HG02852 (cell line): ENCODE results near the gene NBEAL1.
"Not testable (repeated sequence)": the region's sequence is repeated elsewhere in the genome, so short reads cannot be mapped to it uniquely, and the experiment has no call there.

ENCODE experiments used
- ATAC-seq: cut with Tn5 transposase; IDR thresholded peaks from one replicate; pipeline ENCODE4 v1.9.1; 2021; ENCODE audit warnings: mild to moderate bottlenecking, moderate library complexity; ENCODE audit not compliant: unreplicated experiment

Gene NBEAL1

DNA sequence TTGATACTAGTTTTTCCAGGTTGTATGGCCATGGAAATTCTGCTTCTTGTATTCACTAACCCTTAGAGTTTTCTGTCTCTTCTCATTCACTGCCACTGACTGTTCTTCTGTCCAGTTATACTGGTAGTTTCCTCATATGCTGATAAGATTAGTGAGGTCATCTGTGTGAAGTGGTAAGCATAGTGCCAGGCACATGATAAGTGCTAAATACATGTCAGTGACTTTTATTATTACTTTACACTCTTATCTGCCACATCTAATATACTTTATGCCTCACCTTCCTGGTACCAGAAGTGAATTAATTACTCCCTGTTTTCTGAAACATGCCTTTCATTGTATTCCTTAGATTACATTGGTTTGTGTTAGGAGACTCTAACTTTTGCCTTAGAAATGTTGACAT lies 91.3 kb downstream of the NBEAL1 start:
- ATAC-seq, result no peak

DNA sequence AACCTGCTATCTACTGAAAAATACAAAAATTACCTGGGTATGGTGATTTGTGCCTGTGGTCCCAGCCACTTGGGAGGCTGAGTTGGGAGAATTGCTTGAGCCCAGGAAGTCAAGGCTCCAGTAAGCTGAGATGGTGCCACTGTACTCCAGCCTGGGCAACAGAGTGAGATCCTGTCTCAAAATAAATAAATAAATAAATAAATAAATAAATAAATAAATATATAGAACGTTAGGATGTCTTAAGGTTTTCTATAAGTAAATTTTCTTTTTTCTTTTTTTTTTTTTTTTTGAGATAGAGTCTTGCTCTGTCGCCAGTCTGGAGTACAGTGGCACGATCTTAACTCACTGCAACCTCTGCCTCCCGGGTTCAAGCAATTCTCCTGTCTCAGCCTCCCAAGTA lies 95.8 kb downstream of the NBEAL1 start:
- ATAC-seq, result not testable (repeated sequence)

DNA sequence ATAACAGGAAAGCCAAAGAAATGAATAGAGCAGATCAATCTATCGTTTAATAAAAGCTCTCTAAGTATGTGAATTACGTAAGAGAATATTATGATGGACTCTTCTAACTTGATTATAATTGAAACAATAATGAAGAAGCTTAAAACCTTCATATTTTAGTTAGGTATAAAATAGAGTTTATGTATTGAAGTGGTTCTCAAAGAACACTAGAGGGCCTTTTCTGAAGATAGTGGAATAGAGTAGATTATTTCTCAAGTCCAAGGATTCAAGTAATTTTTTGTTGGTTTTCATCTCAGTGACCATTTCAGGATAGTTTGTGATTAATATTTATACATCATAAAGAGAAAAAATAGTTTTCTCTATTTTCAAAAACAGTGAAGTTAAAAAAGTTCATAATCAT lies 97.7 kb downstream of the NBEAL1 start:
- no peak for ATAC-seq

DNA sequence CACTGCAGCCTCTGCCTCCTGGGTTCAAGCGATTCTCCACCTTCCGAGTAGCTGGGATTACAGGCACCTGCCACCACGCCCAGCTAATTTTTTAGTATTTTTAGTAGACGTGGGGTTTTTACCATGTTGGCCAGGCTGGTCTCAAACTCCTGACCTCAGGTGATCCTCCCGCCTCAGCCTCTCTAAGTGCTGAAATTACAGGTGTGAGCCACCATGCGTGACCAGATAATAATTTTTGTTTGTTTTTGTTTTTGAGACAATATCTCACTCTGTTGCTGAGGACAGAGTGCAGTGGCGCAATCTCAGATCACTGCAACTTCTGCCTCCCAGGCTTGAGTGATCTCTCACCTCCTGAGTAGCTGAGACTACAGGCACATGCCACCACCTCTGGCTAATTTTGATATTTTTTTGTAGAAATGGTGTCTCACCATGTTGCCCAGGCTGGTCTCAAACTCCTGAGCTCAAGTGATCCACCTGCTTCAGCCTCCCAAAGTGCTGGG lies 100.6 kb downstream of the NBEAL1 start:
- not testable (repeated sequence) for ATAC-seq

DNA sequence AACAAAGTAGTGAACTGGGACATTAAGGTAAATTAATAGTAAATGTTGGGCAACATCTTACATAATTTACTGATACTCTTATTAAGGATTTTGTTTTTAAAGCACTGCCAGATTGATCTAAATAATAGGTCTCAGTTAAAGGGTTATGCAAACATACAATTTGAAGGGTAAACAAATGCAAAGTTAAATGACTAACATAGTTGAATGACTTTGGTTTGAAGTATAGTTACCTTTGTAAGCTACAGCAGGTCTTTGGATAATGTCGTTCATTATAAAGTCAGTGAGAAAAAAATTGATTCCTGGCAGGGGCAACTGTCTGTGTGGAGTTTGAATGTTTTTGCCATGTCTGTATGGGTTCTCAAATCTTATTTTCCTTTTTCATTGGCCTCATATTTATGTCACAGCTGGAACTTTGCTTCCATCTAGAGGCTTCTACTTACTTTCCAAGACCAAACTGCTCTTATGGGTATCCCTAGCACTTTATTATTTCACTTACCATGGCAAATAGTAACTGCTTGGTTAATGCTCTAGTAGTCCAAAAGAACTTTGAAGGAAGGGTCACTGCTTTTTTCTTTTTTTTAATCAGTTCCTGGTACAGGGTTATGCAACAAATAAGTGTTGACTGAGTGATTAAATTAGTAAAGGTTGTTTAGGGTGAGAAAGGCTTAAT lies 107.8 kb downstream of the NBEAL1 start:
- no peak for ATAC-seq

DNA sequence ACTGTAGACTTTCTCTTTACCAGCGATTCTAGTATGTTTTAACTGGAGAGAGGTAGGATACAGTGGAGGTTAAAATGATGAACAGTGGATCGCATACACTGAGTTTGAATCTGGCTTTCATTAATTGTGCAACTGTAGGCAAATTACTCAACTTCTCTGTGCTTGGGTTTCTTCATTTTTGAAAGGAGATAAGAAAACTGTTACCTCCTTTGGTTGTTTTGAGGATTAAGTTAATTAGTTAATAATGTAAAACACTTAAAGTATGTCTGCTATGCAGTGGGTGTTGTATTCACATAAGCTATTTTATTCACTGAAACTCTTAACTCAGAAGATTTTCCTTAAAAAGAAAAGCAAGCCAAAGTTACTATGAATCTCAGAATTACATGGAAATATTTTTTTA lies 112.3 kb downstream of the NBEAL1 start:
- ATAC-seq, result no peak

DNA sequence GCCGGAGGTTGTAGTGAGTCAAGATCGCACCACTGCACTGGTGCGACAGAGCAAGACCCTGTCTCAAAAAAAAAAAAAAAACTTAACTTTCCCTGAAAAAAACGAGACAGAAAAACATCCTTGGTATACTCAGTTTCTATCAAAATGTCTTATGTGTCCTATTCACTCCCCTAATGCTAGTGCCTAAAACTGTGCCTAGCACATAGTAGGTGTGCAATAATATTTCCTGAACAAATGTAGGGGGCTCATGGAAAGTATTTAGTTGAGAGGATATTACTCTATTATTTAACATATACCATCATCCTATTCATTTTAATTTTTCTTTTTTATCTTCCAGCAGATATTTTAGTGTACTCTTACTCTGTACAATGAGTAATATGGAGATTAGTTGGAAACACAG lies 120.4 kb downstream of the NBEAL1 start:
- ATAC-seq, result no peak

DNA sequence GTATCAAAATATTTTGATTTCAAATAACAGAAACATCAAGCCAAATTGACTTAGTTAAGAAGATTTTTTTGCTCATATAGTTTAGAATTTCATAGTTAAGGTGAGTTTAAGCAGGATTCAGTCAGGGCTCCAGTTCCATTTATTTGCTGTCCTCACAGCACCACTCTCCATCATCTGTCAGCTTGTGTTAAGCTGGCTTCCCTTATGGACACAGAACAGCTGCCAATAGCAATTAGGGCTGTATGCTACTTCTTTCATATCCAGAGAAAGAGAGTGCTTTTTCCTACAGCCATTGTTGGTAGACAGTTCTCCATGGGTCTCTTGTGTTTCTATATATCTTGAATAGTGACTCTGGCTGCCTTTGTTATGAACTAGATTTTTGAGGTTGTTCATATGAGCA lies 128.7 kb downstream of the NBEAL1 start:
- no peak for ATAC-seq

DNA sequence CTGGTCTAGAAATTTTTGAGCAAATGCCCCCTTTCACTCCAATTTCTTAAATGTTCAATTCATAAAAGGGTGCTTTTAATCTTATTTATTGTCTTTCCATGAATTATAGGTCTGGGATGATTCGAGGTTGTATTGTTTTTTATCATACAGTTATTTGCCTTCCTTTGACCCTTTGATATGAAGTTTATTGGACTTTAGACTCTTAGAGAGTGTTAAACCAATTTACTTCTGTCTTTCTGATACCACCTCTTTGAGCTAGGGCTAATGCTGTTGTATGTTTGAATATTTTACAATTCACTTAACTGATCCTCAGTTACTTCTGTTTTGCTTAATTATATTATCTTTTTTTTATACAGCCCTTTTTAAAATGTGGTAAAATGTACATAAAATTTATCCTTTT lies 134.5 kb downstream of the NBEAL1 start:
- ATAC-seq, result no peak

DNA sequence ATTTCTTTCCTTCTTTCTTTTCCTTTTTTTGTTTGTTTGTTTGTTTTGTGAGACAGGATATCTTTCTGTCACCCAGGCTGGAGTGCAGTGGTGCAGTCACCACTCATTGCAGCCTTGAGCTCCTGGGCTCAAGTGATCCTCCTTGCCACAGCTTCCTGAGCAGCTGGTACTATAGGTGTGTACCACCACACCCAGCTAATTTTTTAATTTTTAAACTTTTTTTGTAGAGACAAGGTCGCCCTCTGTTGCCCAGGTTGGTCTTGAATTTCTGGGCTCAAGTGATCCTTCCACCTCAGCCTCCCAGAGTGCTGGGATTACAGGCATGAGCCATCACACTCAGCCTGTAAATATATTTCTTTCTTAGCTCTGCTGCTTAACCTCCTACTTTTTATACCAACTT lies 140.7 kb downstream of the NBEAL1 start:
- no peak for ATAC-seq

DNA sequence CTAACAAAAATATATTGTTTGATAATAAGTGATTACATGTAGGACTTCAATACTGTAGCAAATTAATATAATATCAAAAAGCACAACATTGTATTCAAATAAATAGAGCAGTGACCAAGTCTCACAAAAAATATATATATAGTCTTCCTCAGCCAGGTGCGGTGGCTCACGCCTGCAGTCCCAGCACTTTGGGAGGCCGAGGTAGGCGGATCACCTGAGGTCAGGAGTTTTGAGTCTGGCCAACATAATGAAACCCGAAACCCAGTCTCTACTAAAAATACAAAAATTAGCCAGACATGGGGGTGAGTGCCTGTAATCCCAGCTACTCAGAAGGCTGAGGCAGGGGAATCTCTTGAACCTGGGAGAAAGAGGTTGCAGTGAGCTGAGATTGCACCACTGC lies 148.0 kb downstream of the NBEAL1 start:
- not testable (repeated sequence) for ATAC-seq

DNA sequence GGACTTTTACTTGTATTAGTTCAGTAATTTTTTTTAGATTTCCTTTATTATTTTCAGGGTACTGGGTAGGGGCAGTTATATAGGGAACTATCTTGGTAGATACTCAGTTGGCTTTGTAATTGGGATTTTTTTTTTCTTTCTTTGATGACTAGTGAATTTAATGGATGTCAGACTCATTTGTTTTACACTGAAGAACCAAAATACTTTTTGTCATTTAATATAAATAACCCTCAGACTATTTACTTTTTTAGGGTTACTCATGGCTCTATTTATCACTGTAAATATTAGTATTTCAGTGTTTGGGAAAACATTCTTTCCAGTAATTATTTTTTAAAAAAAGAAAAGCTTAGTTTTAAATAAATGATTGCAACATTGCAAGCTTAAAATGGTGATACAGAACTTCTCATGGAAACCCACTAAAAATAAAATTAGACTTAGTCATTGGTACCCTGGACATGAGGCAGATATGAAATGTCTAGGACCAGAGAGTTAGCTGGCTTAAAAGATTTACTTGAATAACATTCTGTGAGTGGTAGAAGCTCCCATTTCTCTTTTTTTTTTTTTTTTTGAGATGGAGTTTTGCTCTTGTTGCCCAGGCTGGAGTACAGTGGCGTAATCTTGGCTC lies 149.7 kb downstream of the NBEAL1 start:
- ATAC-seq, result no peak

DNA sequence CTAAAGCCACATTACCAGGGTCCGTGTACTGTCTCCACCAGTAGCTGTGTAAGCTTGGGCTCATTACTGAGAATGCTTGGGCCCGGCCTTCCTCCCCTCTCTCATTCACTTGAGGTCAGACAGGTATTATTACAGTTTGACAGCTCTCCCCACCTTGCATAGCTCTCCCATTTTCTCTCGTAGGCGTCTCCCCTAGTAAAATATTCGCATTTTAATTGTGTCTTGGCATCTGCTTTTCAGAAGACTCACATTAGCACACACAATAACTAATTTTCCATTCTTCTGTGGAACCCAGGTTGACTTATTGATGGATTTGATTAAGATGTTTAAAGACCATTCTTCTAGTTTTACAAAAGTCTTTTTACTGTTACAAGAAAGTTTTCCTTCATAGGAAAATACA lies 153.1 kb downstream of the NBEAL1 start:
- ATAC-seq, result no peak

DNA sequence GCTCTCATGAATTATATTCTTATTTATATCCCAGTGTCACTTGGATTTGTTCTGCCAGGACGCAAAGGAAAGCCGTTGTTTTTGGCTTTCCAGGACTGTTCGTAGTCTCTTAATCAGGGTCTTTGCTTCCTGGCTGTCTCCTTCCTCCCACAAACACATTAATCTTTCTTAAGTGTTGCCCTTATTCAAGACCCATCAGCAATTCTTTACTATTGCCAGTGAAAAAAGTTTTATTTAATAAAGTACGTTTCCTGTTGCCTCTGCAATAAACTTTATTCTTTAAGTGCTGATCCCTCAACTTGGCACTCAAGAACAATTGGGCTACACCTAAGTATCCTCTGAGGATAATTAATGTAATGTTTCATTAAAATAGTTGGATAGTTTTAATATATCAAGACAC lies 155.8 kb downstream of the NBEAL1 start:
- no peak for ATAC-seq

DNA sequence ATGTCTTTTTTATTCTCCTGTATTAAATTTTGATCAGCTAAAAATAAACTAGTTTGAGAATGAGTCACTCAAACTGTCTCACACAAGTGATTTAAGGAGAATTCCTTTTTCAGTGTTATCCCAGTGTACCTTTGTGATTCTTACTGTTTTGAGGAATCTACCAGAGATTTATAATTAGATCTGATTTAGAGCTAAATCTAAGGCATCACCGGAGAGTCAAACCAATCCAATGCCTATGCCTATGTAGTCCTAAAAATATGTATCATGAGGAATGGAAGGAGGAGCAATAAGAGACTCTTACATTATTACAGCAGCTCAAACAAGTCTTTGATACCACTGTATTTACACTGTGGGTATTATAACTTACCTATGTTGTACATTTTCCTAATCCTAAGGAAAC lies 160.7 kb downstream of the NBEAL1 start:
- ATAC-seq, result no peak

DNA sequence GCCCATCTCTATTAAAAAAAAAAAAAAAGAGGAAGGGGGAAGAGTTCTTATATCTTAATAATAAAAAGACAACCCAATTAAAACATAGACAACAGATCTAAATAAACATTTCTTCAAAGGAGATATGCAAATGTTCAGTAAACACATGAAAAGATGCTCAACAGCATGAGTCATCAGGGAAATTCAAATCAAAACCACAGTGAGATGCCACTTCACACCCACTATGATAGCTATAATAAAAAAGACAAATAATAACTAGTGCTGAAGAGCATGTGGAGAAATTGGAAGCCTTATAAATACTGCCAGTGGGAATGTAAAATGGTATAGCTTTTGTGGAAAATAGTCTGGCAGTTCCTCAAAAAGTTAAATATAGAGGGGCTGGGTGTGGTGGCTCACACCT lies 162.7 kb downstream of the NBEAL1 start:
- ATAC-seq, result no peak

DNA sequence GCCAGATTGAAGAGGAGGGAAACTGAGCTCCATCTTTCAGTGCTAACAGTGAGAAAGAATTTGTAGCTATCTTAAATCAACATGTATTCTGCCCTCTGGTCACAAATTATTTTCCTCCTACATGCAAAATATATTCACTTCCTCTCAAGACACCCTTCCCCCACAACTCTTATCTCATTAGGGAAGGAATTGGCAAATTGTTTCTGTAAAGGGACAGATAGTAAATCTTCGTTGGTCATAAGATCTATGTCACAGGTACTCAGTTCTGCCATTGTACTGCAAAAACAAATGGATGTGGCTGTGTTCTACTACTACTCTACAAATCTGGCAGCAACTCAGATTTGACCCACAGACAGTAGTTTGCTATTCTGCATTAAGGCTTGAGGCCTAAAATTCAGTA lies 171.2 kb downstream of the NBEAL1 start:
- ATAC-seq, result no peak

DNA sequence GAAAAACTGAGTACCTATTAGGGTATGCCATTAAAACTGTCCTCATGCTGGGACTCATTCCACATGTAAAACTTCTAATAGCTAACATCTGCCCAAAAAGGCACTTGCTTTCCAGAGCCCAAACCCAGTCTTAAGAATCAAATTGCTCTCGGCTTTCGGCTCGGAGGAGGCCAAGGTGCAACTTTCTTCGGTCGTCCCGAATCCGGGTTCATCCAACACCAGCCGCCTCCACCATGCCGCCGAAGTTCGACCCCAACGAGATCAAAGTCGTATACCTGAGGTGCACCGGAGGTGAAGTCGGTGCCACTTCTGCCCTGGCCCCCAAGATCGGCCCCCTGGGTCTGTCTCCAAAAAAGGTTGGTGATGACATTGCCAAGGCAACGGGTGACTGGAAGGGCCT lies 175.9 kb downstream of the NBEAL1 start:
- ATAC-seq, result not testable (repeated sequence)

DNA sequence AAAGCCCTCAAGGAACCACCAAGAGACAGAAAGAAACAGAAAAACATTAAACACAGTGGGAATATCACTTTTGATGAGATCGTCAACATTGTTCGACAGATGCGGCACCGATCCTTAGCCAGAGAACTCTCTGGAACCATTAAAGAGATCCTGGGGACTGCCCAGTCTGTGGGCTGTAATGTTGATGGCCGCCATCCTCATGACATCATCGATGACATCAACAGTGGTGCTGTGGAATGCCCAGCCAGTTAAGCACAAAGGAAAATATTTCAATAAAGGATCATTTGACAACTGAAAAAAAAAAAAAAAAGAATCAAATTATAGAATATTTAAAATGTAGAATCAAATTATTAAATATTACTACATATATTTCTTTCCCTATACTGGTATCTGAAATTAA lies 176.4 kb downstream of the NBEAL1 start:
- not testable (repeated sequence) for ATAC-seq

DNA sequence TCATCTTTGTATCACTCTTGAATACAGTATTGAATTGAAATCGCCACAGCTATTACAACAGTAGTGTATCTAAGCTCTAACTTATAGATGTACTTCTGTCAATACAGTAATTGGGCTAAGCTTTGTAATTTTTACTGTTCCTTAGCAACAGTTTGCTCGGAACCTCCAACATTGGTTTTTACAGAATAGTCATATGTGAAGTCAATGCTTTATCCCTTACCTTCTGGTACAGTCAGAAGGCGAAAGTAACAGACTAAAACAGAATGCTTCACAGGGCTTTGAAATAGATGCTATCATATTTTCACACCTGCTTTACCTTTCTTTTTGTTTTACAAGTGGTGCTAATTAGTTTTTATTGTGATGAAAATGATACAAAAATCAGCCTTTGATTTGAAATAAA lies 177.3 kb downstream of the NBEAL1 start:
- no peak for ATAC-seq

DNA sequence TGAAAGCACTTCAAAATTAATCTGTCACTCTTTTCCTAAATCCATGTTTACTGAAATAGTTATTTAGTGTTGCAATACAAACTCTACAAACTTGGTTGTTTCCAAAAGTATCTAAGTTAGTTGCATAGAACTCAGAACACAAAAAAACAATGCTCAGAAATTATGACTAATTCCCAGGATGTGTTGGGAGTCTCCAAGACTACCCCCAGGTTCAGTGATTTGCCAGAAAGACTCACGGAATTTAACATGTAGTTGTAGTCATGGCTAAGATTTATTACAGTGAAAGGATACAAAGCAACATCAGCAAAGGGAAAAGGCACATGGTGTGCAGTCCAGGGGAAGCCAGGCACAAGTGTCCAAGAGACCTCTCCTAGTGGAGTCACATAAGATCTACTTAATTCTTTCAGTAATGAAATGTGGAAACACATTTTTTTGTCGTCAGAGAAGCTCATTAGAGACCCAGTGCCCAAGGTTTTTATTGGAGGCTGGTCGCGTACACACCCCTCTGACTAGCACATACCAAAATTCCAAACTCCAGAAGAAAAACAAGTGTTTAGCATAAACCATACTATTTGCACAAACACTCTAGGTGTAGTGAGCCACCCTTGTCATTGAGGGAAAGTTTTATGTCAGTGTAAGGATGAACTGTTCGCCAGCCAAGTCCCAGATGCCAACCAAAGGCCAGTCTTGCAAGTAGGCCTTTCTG lies 180.8 kb downstream of the NBEAL1 start:
- ATAC-seq, result no peak

DNA sequence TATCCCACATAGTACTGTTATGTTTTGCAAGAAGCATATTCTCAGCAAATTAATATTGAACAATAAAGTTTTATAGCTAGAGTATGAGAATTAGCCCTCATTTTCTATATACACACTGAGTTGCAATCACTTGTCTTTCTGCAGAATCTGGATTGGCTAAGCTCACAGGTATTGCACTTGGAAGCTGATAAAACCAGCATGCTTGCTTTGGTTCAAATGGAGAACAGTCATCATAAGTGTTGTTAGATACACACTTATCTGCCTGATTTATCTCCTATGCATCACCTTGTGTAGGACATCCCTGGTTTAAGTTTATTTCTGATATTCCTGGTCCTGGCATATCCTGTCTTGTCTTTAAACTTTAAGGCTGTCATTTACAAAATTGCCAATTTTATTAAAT lies 186.2 kb downstream of the NBEAL1 start:
- no peak for ATAC-seq
